ENCODE measurements around the gene GEMIN8.

The GEMIN8 gene

DNA sequence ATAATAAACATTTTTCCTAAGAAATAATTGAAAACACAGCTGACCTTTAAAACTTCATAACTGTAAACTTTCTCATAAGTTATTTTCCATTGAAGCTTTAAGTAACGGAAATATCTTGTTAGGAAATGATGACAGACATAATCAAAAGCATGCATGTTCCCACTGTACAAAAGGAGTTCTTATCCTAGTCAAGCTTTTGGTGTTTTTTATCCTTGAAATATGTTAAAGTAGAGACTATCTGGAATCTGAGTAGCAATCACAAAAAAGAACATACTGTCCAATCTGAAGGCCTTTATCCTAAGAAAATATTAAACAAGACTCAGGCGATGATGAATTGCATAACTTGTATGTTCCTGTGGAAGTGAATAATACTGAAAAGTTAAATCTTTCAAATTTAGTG, 14.4 kb downstream of the GEMIN8 start:
- DNase-seq: no peak

DNA sequence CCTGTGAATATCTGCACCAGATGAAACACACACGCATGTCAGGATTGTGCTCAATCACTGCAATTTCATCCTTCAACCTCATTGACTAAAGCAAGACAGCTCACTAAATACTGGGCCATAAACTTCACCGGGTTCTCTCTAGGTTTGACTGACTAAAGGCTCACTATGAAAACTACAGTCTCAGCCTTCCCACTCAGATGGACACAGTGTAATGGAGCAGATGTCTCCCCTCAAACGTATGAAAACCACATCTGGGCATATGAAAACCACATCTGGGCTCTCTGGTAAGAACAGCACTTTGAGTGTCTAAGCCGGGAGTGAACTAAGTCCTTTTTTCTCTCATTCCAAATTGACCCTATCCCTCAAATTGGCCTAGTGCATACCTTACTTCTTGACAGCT, 15.2 kb downstream of the GEMIN8 start:
- no peak for DNase-seq

DNA sequence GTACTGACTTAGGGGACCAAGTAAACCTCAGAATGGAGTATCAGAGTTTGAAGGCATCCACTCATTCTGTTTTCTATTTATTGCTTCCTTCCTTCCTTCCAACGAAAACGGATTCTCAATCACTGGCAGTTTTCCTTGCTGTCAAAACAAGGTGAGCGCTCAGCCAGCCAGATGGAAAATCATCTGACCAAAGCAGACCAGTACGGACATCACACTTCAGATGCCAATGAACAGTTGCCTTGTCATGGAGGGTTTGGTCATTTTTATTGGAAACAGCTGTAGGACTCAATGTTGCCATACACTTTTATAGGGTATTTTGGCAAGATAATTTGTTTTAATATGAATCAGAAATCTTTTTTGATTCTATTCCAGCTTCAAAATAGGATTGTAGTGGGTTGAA, 16.6 kb downstream of the GEMIN8 start:
- no peak for DNase-seq

DNA sequence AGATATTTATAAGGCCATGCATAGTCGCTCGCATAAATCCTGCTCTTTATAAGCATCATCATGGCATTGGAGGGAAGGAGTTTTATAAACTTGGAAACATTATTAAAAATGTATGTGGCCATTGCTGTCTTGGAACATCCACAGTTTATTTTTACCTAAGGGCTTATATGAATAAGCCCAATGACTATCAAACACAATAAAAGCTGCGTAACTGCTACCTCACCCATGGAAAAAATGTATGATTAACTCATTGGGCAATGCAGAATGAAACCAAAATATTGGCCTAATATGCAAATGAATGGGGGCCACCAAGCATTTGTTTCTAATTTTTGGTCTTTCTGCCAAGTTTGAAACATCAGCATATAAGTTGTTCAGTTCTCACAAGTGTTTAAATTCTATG, 19.1 kb downstream of the GEMIN8 start:
- no peak for DNase-seq

DNA sequence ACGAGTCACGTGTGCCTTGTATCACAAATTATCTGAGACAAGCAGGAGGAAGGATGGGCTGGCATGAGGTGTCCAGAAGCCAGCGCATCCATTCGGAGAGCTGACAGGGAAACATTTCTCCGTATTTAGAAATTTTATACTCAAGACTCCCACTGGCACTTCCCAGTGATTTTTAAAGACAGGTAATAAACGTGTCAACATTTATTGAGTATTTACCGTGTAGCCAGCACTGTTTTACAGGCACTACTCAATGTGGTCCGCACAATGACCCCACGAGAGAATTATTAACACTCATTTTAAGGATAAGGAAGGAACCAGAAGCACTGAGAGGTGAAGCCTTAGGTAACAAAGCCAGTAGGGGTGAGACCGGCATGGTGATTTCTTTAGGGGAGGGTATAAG, 23.2 kb downstream of the GEMIN8 start:
- no peak for DNase-seq

DNA sequence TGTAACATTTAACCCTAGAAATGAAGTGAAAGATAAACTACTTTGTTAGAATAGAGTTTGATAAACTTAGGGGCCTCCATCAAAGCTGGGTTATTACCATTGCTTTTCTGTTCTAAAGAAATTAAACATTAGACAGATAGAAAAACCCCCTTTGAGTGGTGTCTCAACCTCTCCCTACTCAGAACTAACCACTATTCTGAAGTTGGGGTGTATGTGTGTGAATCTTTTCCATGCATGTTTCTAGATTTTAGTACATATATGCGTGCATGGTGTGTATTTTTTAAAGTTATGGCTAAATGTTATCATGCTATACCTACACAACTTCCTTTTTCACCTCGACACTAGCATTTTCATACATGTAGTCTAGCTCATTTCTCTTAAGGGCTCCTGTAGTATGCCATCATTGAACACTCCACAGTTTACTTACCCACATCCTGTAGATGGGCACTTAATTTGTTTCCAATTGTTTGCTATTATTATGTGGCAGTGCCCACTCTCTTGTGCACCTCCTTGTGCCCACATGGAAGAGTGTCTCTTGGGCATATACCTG, 25.7 kb downstream of the GEMIN8 start:
- no peak for DNase-seq

DNA sequence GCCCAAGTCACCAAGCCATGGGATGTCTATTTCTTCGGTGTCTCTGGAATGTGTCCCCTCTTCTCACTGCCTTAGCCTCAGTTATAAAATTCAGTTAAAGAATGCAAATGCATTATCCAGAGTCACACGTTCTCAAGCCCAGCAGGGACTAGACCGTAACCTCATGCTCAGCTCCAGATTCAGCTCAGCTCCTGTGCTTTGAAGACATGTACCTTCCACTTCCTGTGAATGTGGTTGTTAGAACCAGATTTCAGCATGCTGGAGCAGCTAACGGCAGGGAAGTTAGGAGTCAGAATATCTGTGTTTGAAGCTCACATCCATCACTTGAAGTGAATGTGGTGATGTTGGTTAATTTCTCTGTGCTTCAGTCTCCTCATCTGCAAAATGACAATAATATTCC, 26.7 kb downstream of the GEMIN8 start:
- DNase-seq: no peak

DNA sequence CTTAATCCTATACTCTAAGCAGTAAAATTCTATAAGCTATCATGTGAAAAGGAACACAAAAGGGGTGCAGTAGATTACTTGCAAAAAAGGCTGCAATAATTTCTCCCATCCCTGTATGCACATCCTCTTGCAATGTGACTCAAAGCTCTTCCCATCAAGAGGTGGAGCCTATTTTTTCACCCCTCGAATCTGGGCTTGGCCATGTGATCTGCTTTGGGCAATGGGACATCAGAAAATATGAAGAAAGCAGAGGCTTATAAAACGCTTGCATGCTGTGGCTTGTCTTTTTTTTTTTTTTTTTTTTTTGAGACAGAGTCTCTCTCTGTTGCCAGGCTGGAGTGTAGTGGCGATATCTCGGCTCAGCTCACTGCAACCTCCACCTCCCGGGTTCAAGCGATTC, 33.0 kb downstream of the GEMIN8 start:
- DNase-seq: no peak

DNA sequence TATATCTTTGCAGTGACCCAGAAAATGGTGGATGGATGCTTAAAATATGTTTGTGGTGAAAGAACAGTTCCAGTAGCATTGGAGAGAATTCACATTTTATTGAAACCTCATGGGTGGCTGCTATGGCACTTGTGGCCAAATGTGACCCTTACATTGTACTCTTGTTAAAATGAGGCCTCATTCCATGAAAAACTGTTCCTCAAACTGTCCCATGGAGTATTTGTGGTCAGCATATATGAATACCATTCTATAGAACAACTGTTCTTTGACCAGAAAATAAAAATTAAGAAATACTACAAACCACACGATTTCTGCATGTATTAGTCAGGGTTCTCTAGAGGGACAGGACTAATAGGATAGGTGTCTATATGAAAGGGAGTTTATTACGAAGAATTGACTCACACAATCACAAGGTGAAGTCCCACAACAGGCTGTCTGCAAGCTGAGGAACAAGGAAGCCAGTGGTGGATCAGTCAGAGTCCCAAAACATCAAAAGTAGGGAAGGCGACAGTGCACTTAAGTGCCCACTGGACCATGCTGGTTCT, 35.1 kb downstream of the GEMIN8 start:
- no peak for DNase-seq

DNA sequence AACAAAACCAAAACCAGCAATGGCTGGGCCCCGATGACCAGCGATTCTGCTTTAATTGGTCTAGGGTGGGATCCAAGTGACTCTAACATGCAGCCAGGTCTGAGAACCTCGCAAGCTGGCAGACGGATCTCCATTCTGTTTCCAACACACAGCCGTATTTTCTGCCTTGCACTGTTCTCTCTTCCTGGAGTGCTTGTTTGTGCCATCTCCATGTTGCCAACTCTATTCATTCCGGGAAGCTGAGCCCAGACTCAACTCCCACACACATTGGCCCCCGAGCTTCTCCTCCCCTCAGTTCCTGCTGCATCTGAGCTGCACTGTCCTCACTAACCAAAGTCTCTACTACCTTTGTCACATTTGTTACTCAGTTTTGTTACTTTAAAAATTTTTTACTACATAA, 35.6 kb downstream of the GEMIN8 start:
- no peak for DNase-seq

DNA sequence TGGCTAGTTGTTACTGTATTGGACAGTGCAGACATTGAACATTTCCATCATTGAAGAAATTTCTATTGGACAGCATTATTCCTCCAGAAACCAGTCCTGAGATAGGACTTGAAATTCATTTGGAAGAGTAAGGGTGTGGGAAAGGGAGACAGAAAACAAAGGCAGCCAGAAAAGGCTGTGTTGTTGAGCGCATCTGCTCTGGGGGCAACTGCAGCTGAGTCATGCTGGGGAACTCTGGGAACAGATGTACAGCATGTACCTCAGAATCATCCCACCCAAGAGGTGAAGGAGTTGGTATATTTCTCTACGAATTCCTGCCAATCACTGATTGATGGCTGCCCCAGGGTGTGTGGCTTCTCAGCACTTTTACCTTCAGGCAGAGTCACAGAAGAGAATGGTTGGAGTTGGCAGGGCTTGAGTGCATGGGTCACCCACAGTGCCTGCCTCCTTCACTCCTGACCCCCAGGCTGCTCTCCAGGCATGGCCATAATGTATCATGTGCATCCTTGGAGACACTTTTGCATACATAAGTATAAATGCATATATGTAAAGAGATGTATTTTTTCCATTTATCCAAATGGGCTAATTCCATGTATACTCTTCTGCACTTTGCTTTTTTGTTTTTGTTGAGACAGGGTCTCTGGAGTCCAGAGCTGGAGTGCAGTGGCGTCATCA, 39.4 kb downstream of the GEMIN8 start:
- DNase-seq: no peak

DNA sequence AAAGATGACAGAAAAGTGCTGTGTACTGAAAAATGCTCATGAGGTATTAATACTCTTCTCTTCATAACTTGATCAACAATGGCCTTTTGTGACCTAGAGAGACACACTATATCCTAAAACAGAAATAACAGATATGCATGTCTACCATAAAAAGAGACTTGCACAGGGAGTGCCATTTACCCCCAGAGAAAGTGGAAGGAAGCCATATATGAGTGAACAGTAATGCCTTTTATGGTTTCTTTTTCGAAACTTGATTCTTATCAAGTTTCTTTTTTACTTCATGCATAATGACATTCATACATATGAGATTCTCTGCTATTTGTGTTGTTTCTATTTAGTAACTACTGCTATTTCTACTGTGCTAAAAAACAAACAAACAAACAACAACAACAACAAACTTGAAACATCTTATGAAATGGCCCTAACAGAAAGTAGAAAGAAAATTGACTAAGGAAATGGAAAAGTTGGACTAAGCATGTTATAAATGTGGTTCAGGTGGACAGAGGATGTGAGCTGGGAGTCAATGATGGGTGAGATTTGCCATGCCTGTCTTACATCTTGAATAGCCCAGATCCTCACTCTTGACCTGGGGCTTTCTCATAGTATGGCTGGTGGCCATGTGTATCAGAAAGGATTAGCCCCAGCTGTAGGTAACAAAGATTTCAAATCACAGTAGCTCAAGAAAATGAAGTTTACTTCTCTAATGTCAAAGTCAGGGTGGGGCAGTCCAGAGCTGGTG, 43.8 kb downstream of the GEMIN8 start:
- DNase-seq: no peak

DNA sequence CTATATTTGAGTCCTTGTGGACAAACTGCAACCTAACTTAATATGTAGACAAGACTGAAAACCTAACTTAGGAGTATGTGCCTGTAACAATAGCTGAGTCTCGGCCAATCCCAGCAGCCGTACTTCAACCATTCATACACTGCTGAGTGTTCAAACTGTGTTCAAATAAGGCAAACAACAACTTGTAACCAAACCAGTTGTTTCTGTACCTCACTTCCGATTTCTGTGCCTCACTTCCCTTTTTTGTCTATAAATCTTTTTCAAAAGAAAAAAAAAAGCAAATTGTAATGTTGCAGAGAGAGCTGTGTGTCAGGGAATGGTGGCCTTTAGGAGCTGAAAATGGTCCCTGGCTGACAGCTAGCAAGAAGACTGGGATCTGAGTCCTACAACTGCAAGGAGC, 46.0 kb downstream of the GEMIN8 start:
- no peak for DNase-seq

DNA sequence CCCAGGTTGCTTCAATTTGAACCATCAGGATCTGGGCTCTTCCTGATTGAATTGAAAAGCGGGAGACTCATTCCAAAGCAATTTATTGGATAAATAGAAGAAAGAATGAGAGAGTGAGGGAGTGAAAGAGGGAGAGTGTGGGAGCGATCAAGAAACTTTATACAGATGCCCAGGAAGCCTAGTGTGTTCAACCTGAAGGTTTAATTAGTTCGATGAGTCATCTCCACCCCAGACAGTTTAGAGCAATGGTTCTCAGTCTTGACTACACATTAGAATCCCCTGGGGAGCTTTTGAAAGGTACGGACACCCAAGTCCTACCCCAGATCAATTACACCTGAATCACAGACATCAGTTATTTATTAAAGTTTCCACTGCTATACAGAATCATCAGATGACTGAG, 61.5 kb downstream of the GEMIN8 start:
- no peak for DNase-seq

DNA sequence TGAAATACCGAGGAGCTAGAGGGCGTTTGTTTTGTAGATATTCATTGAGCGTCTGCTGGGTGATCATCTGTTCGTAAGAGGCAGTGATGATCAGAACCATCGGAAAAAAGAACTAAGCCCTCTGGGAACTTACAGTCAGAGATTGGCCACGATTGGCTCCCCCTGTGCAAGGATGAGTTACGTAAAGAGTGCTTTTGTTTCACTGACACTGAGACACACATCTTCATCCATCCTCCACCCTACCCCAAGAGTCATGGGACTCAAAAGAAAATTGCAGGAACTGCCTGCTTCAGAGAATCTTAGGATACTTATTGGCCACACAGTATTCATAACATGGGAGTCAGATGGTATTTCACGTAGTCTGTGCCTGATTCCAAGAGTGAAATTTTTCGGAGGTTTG, 62.1 kb downstream of the GEMIN8 start:
- no peak for DNase-seq

DNA sequence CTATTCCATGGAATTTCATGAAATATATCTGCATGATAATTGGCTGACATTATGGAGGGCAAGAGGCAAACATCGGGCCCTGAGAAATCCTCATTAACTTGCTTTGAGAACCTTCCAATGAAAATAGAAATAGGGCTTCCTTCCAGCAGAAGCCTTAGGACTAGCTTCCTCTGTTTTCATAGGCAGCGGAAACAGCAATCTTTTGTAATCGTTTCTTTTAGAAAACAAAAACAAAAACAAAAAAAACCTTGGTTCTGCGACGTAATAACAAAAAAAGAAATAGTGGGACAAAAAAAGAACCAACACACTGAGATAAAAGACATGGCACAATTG, 62.9 kb downstream of the GEMIN8 start:
- no peak for DNase-seq

DNA sequence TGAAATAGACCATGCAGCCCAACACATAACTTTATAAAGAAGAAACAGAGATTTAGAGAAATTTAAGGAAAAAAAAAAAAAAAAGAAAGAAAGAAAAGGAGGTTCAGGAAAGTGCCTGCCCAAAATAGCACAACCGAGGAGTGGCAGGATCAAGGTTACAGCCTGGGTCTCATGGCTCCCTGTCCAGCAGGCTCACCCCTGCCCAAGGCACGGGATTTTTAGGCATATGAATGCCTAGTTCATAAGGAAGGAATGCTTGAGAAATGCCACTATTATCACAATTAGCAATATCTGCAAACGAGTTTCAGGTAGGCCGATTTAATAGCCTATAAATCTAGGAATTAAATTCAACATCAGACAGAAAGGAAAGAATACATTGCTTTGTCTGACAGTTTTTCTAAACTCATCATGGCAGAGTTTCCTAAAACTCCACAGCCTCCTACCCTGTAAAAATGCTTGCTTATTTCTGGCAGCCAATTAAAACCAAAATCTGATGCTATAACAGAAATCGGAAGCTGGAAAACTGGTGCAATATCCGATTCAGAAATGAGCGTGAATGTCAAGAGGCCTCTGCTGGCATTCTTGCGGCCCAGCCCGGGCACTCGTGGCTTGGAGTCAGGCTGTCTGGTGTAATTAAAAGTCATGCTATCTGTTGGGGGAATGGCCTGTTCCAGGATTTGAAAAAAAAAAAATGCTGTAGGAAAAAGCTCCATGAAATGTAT, 63.5 kb downstream of the GEMIN8 start:
- no peak for DNase-seq

DNA sequence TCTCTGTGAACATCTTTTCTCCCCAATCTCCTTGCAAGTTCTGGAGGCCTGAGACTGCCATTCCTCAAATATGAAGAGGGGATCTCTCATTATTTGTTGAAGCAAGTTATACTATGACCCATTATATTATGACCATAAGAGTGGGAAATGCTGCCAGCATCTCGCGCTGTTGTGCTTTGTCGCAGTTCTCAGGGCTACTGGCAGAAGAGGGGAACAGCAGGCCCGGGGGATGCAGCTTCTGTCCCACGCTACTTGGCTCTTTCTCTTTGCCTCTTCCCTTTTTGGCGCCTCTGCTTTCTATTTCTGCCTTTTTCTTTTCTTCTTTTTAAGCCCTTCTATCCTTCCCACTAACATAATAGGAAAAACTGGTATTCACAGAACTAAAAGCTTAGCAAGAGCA, 64.2 kb downstream of the GEMIN8 start:
- no peak for DNase-seq

DNA sequence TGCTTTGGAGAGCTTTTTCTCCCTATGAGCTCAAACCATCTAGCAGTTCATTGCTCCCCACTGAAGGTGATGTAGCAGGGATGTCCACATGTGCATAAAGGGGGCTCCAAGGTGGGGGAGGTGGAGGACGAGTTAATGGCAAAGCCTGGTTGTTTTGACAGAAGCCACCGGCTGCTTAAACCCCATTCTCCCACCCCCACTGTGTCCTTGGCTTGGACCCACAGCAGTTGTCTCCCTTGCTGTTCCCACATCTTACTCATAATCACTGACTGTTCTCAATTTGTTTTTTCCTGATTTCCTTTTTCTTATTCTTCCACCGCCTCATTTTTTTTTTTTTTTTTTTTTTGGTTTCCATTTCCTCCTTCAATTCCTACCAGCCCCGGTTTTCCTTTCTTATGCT, 72.7 kb downstream of the GEMIN8 start:
- no peak for DNase-seq

Data from stimulated activated CD4-positive, alpha-beta T cell treated with anti-CD3 and anti-CD28 coated beads, Interleukin-2, amount 100 ng/mL, for 48 hours (primary cell).